Astrocyte of the spinal cord (primary cell): ENCODE measurements around the gene PDIA4.

Experiments
- DNase-seq: peaks from one replicate; pipeline ENCODE4 v3.0.0; 2011; ENCODE audit warnings: low read depth, low spot score
- H3K4me3 ChIP-seq: 2 replicates; pipeline ENCODE4 v1.5.1; 2011; ENCODE audit warnings: low read depth, mild to moderate bottlenecking, low read length, moderate library complexity
- CTCF ChIP-seq: IDR thresholded peaks from 2 replicates; pipeline ENCODE4 v1.5.1; 2012; ENCODE audit warnings: low read depth, mild to moderate bottlenecking, low read length, inconsistent platforms
- in situ Hi-C: cut with HindIII; loops from 2 replicates; pipeline ENCODE4 v1.10.0; 2017; ENCODE audit warnings: low sequenced_read_pairs

Gene PDIA4

GRCh38 chr7:148975896-148976295, 52.4 kb downstream of the PDIA4 start:
- DNase-seq: no peak
- no peak for TF ChIP-seq CTCF
- no peak overlapping the region for H3K4me3 ChIP-seq
- in situ Hi-C loops: no loop called here

DNA sequence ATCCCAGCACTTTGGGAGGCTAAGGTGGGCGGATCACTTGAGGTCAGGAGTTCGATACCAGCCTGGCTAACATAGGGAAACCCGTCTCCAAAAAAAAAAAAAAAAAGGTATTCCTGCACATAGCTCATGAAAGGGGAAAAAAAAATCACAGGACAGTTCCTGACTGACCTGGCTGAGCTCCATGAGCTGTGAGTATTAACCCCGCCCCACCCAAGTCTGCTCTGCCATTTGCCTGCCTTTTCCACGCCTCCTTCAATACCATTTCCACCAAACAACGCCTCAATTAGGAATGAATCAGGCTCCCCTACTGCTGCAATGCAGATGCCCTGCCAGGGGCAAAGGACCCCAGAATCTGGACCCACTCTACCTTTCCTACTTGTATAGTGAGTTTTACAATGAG, 55.0 kb downstream of the PDIA4 start:
- in situ Hi-C loops: no loop called here
- no peak for DNase-seq
- no peak overlapping the region for H3K4me3 ChIP-seq
- no peak for TF ChIP-seq CTCF

DNA sequence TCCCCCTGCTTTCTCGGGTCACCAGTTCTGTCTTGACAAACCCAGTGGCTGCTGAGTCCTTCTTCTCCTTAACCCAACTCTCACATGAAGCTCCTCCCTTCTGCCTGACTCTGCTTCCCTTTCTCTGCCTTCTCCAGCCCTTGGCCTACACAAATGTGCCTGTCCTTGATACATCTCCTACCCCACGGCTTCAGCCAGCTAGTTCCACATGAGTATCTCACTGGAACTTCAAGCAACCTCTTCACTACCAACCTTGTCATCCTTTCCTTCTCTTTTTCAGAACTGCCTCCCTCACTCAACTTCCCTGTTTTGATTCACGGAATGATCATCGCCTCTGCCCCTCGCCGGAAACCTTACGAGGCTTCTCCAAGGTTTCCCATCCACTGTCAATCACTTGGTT, 55.9 kb downstream of the PDIA4 start:
- no peak for DNase-seq
- in situ Hi-C loops: no loop called here
- TF ChIP-seq CTCF: no peak
- no peak overlapping the region for H3K4me3 ChIP-seq

DNA sequence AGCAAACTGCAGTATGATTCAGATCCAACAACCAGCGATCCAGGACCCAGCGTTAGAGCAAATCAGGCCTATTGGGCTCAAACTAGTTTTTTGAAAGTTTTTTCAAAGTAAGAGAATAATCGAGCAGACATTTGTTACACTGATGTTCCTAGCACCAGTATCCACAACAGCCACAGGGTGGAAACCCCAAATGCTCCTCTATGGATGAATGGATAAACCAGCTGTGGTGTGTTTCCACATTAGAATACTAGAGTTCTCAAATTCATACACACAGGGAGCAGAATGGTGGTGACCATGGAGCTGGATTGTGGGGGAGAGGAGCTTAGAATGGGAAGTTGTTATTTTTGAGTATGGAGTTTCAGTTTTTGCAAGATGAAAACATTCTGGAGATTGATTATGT, 60.7 kb downstream of the PDIA4 start:
- no peak for TF ChIP-seq CTCF
- no peak for DNase-seq
- H3K4me3 ChIP-seq: no peak overlapping the region
- in situ Hi-C loops: no loop called here

GRCh38 chr7:148967032-148967372, 61.3 kb downstream of the PDIA4 start:
- H3K4me3 ChIP-seq: no peak overlapping the region
- in situ Hi-C loops: no loop called here

GRCh38 chr7:148964483-148965267, 63.6 kb downstream of the PDIA4 start:
- in situ Hi-C loops: no loop called here
- no peak for DNase-seq
- H3K4me3 ChIP-seq: peak overlapping the region; percentile 41
- no peak for TF ChIP-seq CTCF

More at GRCh38 chr7:148967032-148967372, 61.3 kb downstream of the PDIA4 start:
- no peak for TF ChIP-seq CTCF
- DNase-seq: no peak
